ENCODE data around the gene FGF14. TPM values are rescaled to one million over a fixed set of nuclear protein-coding genes. Genes with fewer than 3 reads are reported as not detected.
A peak's percentile ranks its signal among the peaks of the same experiment; 100 is the strongest.

The FGF14 gene
- total RNA-seq, 1 experiment from 2014 or later, result 0.02 TPM

GRCh38 chr13:101916775-101917474 lies 484.9 kb downstream of the FGF14 start:
- no peak overlapping the region for H3K4me3 ChIP-seq
- H3K36me3 ChIP-seq, result no peaks in the 10 kb centered on the region
- no peaks in the 10 kb centered on the region for H3K4me1 ChIP-seq
- no peak overlapping the region for H3K27ac ChIP-seq
- H3K9me3 ChIP-seq (replicated peaks), result no peaks in the 10 kb centered on the region
- DNase-seq, result no peak
- no peaks in the 10 kb centered on the region for H3K27me3 ChIP-seq

DNA sequence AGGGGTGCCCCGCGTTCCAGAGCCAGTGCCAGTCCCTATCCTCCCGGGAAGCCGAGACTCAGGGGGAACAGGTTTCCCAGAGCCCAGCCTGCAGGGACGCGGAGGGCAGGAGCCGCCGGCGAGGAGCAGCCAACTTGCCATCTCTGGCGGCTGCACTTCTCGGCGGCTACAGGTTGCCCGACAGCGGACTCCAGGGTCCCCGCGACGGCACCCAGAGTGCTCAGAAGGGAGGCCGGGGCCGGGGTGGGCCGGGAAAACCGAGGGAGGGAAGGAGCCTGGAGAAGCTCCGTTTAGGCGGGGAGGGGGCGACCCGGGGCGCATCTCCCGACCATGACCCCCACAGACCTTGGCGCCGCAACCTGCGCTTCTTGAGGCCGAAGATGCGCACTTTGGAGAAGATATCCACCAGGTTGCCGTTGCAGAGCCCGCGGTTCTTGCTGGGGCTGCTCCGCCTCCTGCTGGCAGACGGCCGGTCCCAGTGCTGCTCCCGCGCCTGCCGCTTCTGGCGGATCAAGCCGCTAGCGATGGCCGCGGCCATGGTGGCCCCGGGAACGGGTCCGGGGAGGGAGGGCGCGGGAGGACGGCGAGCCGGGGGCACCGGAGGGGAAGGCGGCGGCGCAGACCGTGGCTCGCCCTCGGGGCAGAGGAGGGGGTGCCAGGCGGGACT lies 485.6 kb downstream of the FGF14 start:
- no peak for DNase-seq
- no peak overlapping the region for H3K27ac ChIP-seq
- H3K27me3 ChIP-seq, result no peaks in the 10 kb centered on the region
- no peaks in the 10 kb centered on the region for H3K9me3 ChIP-seq (replicated peaks)
- H3K4me3 ChIP-seq, result no peak overlapping the region
- no peaks in the 10 kb centered on the region for H3K36me3 ChIP-seq
- no peaks in the 10 kb centered on the region for H3K4me1 ChIP-seq

DNA sequence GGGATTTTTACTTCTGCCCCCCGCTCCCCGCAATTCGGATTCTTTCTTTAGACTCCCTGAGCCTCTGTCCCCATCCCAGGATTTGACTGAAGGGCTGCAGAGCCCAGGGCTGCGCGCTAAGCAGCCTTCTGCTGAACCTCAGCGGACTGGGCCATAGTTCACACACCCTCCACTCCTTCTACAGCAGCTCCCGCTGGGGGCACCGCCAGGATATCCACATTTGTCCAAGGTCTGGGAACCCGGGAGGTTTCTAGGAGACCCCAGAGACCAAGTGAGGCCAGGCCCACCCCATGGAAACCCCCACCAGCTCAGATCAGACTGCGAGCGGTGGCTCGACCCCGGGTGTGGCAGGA lies 486.1 kb downstream of the FGF14 start:
- Histone ChIP-seq H3K27me3 (no peaks in the 10 kb centered on the region), H3K4me3 (no peak overlapping the region), H3K4me1 (no peaks in the 10 kb centered on the region), H3K9me3 (replicated peaks) (no peaks in the 10 kb centered on the region), H3K27ac (no peak overlapping the region), H3K36me3 (no peaks in the 10 kb centered on the region)
- no peak for DNase-seq

DNA sequence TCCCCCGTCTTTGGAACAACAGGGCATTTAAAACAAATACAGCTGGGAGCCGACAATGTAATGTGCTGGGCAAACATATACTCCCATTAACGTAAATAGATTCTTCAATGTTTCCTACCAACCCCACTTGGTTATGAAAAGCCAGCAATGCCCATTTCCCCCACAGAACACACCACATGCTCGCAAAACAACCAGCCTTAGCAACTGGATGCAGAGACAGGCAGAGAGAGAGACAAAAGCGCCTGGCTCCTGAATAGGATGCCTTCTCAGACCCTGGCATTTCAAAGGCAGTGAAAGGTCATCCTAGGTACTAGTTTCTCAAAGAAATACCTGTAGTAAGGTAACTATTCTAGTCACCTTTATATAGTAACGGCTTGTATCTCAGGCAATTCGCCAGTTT lies 486.5 kb downstream of the FGF14 start:
- Histone ChIP-seq H3K27me3 (no peaks in the 10 kb centered on the region), H3K36me3 (no peaks in the 10 kb centered on the region), H3K27ac (no peak overlapping the region), H3K4me1 (no peaks in the 10 kb centered on the region), H3K4me3 (no peak overlapping the region), H3K9me3 (replicated peaks) (no peaks in the 10 kb centered on the region)
- no peak for DNase-seq

DNA sequence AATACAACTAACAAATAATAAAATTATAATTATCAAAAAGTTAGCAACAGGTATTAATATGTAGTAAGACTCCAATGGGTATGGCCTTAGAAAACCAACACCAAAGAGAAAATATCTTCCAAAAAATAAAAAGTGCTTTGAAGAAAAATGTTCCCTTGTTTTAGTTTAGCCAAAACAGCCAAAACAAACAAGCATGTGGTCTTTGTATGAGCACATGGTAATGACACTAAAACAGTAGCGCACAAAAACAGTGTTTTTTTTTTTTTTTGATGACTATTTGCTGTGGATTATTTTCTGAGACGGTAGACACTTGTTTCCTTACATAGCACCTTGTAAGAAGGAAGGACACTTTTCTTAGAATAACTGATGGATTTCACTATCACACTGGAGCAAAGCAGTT lies 490.1 kb downstream of the FGF14 start:
- Histone ChIP-seq H3K27ac (no peak overlapping the region), H3K4me1 (no peaks in the 10 kb centered on the region), H3K4me3 (no peak overlapping the region), H3K27me3 (no peaks in the 10 kb centered on the region), H3K36me3 (no peaks in the 10 kb centered on the region), H3K9me3 (replicated peaks) (no peaks in the 10 kb centered on the region)
- no peak for DNase-seq

DNA sequence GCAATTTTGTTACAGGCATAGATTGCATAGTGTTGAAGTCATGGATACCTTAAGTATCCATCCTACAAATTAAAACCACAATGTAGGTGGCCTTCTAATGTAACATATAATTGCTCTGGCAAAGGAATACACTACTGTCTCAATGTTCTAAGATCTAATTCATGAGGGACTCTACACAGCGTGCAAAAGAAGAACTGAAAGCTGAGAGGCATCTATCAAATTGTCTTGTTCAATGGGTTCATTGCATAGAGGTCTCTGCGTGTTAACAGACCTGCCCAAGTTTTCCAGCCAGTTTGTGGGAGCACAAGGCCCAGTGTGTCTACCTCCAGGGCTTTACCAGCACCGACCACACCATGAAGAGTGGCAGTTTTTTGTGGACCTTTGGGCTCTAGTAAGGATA lies 498.0 kb downstream of the FGF14 start:
- Histone ChIP-seq H3K9me3 (replicated peaks) (no peaks in the 10 kb centered on the region), H3K4me3 (no peak overlapping the region), H3K27me3 (no peaks in the 10 kb centered on the region), H3K4me1 (no peaks in the 10 kb centered on the region), H3K36me3 (no peaks in the 10 kb centered on the region), H3K27ac (no peak overlapping the region)
- DNase-seq, result no peak

GRCh38 chr13:101898676-101899075 lies 503.2 kb downstream of the FGF14 start:
- no peaks in the 10 kb centered on the region for H3K9me3 ChIP-seq (replicated peaks)
- H3K27me3 ChIP-seq, result no peaks in the 10 kb centered on the region
- H3K4me1 ChIP-seq, result no peaks in the 10 kb centered on the region
- no peak overlapping the region for H3K4me3 ChIP-seq
- H3K27ac ChIP-seq, result no peak overlapping the region
- H3K36me3 ChIP-seq, result no peaks in the 10 kb centered on the region
- no peak for DNase-seq

- H3K36me3 ChIP-seq, result no peaks in the 10 kb centered on the region
- no peak overlapping the region for H3K4me3 ChIP-seq
Observed at GRCh38 chr13:101896541-101896940, 505.3 kb downstream of the FGF14 start.

GRCh38 chr13:101893021-101893420 lies 508.8 kb downstream of the FGF14 start:
- Histone ChIP-seq H3K4me1 (peaks cover 8% of the 10 kb centered on the region), H3K4me3 (no peak overlapping the region), H3K27me3 (no peaks in the 10 kb centered on the region), H3K27ac (no peak overlapping the region), H3K9me3 (replicated peaks) (no peaks in the 10 kb centered on the region), H3K36me3 (no peaks in the 10 kb centered on the region)
- DNase-seq, result no peak

More at GRCh38 chr13:101896541-101896940, 505.3 kb downstream of the FGF14 start:
- no peaks in the 10 kb centered on the region for H3K9me3 ChIP-seq (replicated peaks)
- H3K27ac ChIP-seq, result no peak overlapping the region
- no peak for DNase-seq
- H3K4me1 ChIP-seq, result peaks cover 8% of the 10 kb centered on the region
- no peaks in the 10 kb centered on the region for H3K27me3 ChIP-seq

GRCh38 chr13:101892296-101892695 lies 509.6 kb downstream of the FGF14 start:
- DNase-seq, result no peak
- no peak overlapping the region for H3K4me3 ChIP-seq
- no peaks in the 10 kb centered on the region for H3K27me3 ChIP-seq
- peaks cover 8% of the 10 kb centered on the region for H3K4me1 ChIP-seq
- no peaks in the 10 kb centered on the region for H3K36me3 ChIP-seq
- no peak overlapping the region for H3K27ac ChIP-seq
- no peaks in the 10 kb centered on the region for H3K9me3 ChIP-seq (replicated peaks)

DNA sequence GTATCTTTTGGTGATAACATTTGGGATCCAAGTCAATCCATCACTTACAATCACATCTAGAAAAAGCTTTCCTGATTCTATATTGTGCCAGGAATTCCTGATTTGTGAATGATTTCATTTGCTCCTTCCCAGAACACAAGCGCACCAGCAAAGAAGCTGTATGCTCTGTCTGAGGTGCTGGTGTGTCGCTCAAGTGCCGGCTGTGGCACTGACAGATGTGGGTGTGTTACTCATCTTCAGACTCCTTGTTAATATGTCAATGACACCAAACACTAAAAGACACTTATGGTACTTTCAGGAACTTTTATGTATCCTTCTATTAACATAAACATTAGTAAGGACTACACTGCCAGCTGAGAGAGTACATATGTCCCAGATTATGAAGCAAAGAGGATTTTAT lies 520.3 kb downstream of the FGF14 start:
- H3K4me3 ChIP-seq, result no peak overlapping the region
- no peaks in the 10 kb centered on the region for H3K36me3 ChIP-seq
- H3K4me1 ChIP-seq, result peaks cover 3% of the 10 kb centered on the region
- H3K27me3 ChIP-seq, result no peaks in the 10 kb centered on the region
- no peak for DNase-seq
- no peaks in the 10 kb centered on the region for H3K9me3 ChIP-seq (replicated peaks)
- no peak overlapping the region for H3K27ac ChIP-seq

GRCh38 chr13:101880581-101880980 lies 521.3 kb downstream of the FGF14 start:
- Histone ChIP-seq H3K9me3 (replicated peaks) (no peaks in the 10 kb centered on the region), H3K4me1 (peaks cover 9% of the 10 kb centered on the region), H3K27ac (no peak overlapping the region), H3K27me3 (no peaks in the 10 kb centered on the region), H3K4me3 (no peak overlapping the region), H3K36me3 (no peaks in the 10 kb centered on the region)
- no peak for DNase-seq

DNA sequence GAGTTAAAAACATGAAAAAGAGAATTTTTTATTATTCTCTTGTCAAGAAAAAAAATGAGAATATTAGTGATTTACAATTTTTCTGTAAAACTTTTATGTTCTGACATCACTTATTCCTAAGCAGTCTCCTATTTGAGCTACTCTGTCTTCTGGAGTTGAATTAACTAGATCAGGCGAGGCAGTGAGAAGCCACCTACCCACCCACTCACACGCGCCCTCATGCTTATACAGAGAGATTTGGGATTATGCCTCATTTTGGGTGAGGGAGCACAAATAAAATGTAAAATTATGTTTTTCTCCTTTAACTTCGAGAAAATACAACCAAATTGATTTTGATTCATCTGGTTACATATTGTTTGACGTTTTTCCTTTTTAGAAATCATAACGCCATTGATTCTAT lies 524.9 kb downstream of the FGF14 start:
- Histone ChIP-seq H3K4me1 (peaks cover 16% of the 10 kb centered on the region), H3K27ac (no peak overlapping the region), H3K36me3 (no peaks in the 10 kb centered on the region), H3K27me3 (no peaks in the 10 kb centered on the region), H3K4me3 (no peak overlapping the region), H3K9me3 (replicated peaks) (no peaks in the 10 kb centered on the region)
- no peak for DNase-seq

DNA sequence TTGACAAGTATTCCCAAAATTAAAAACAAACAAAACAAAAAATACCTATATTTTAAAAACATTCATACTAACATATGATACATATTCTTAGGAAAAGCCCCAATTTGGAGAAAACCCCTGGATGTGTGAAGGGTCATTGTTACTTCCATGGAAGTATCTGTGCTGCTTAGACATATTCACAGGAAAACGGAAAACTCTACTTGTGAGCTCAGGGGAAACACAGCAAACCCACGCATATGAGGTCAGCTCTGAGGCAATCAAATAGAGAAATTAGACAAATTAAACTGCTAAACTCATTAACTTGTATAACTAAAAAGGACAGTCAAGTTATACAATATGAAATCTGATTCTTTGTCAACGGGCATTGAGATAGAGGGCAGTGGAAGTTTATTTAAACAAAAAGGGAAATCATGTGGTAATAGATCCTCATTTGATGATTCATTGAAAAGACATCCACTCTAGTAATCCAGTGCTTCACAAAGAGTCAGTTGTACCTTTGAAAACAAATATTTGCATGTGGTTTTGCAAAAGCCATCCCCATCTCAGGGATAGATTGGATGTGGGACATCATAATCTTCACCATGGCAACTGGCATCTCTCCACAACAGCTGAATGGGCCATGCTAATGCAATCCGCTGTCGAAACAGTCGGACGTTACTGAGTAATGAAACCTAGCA lies 526.0 kb downstream of the FGF14 start:
- peak overlapping the region; percentile 82 for H3K27ac ChIP-seq
- peak overlapping the region; percentile 30 for H3K4me3 ChIP-seq
- peaks cover 16% of the 10 kb centered on the region for H3K4me1 ChIP-seq
- no peaks in the 10 kb centered on the region for H3K27me3 ChIP-seq
- peak; percentile 84 to 93 for DNase-seq
- no peaks in the 10 kb centered on the region for H3K36me3 ChIP-seq
- H3K9me3 ChIP-seq (replicated peaks), result no peaks in the 10 kb centered on the region

- H3K27me3 ChIP-seq, result no peaks in the 10 kb centered on the region
- H3K27ac ChIP-seq, result peak overlapping the region; percentile 82
- peak in 1 of 2 experiments; percentile 14 for DNase-seq
- no peaks in the 10 kb centered on the region for H3K36me3 ChIP-seq
- no peaks in the 10 kb centered on the region for H3K9me3 ChIP-seq (replicated peaks)
- no peak overlapping the region for H3K4me3 ChIP-seq
- peaks cover 16% of the 10 kb centered on the region for H3K4me1 ChIP-seq
Observed at GRCh38 chr13:101875091-101875490, 526.8 kb downstream of the FGF14 start.

Measured in SJCRH30 (cell line).